Esophagus muscularis mucosa (tissue), 4 donors: ENCODE measurements around the gene SPIRE2. TPM values are rescaled to one million over a fixed set of nuclear protein-coding genes. Genes with fewer than 3 reads are reported as not detected.

ENCODE experiments used
- DNase-seq: peaks from one replicate; pipeline ENCODE4 v3.0.0-alpha.2; 2017; ENCODE audit errors: extremely low spot score
- H3K27ac ChIP-seq, 4 donors: fragments of 200-600 bp; sonication (generic); replicated peaks in 1 of 4; 1 replicate in 3 of 4; 2 replicates in 1 of 4; pipeline ENCODE4 v1.5.1; 2016 to 2019; ENCODE audit warnings: mild to moderate bottlenecking in 1 of 4
- H3K27me3 ChIP-seq, 4 donors: fragments of 200-600 bp; sonication (generic); one replicate each; pipeline versions ENCODE4 v1.5.1 to v1.6.0; 2016 to 2019
- H3K36me3 ChIP-seq, 4 donors: fragments of 200-600 bp; sonication (generic); one replicate each; pipeline ENCODE4 v1.5.1; 2016 to 2019
- H3K4me1 ChIP-seq, 4 donors: fragments of 200-600 bp; sonication (generic); one replicate each; pipeline ENCODE4 v1.5.1; 2016 to 2019
- H3K4me3 ChIP-seq, 4 donors: fragments of 200-600 bp; sonication (generic); 1 replicate in 2 of 4; 2 replicates in 2 of 4; pipeline ENCODE4 v1.5.1; 2016 to 2019; ENCODE audit warnings: mild to moderate bottlenecking in 4 of 4, moderate library complexity in 1 of 4
- H3K9me3 ChIP-seq, 4 donors: fragments of 200-600 bp; sonication (generic); 1 replicate in 3 of 4; 2 replicates in 1 of 4; pipeline ENCODE4 v1.5.1; 2016 to 2019
- CTCF ChIP-seq, 3 experiments: fragments of 200-600 bp in 2 of 3; fragments of 450-650 bp in 1 of 3; sonication (generic) in 2 of 3; IDR thresholded peaks; one replicate each; pipeline ENCODE4 v1.5.1; 2017 to 2019; ENCODE audit warnings: antibody characterized with exemption in 3 of 3, mild to moderate bottlenecking in 2 of 3, moderate library complexity in 1 of 3
- EP300 ChIP-seq: sonication (generic); formaldehyde crosslinking; IDR thresholded peaks from one replicate; pipeline ENCODE4 v1.6.1; 2017; ENCODE audit warnings: antibody characterized with exemption
- POLR2A ChIP-seq: fragments of 450-650 bp; IDR thresholded peaks from one replicate; pipeline ENCODE4 v1.6.1; 2017; ENCODE audit warnings: antibody characterized with exemption, moderate library complexity, mild to moderate bottlenecking, low read depth
- POLR2AphosphoS5 ChIP-seq, 2 donors: sonication (generic); formaldehyde crosslinking; IDR thresholded peaks; one replicate each; pipeline ENCODE4 v1.6.1; 2017; ENCODE audit warnings: antibody characterized with exemption in 2 of 2
- WGBS: methylation state at CpG from one replicate; pipeline ENCODE4 v1.1.5; 2018; 5-methylcytosine and 5-hydroxymethylcytosine counted together
- intact Hi-C: fragments of 100-400 bp; cut with DNase I; formaldehyde crosslinking; loops from one replicate; pipeline ENCODE4 v1.15.1; 2023
- total RNA-seq, 4 donors: library from RNA; depleted of rRNA; stranded (reverse); fragments of >200 nt; gene quantifications; one replicate each; pipeline versions ENCODE4 v1.1.0 to v1.2.1, GENCODE V29; 2016

The SPIRE2 gene
- total RNA-seq, 4 donors from 2014 or later: 1.8 to 7.2 (median 4.2) TPM

DNA sequence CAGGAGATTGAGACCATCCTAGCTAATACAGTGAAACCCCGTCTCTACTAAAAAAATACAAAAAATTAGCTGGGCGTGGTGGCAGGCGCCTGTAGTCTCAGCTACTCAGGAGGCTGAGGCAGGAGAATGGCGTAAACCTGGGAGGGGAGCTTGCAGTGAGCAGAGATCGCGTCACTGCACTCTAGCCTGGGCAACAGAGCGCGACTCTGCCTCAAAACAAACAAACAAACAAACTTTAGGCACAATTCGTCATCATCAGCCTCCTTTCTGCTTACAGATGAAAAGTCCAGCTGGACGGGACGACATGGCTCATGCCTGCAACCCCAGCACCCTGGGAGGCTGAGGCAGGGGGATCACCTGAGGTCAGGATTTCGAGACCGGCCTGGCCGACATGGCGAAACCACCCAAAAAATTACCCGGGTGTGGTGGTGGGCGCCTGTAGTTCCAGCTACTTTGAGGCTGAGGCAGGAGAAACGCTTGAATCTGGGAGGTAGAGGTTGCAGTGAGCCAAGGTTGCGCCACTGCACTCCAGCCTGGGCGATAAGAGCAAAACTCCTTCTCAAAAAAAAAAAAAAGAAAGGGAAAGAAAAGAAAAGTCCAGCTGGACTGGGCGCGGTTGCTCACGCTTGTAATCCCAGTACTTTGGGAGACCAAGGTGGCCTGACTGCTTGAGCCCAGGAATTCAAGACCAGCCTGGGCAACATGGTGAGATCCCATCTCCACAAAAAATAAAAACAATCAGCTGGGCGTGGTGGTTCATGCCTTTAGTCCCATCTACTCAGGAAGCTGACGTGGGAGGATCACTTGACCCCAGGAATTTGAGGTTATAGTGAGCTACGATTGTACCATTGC lies 1.5 kb upstream of the SPIRE2 start:
- 83% methylated on average over 26 of the region's 26 CpGs for WGBS
- no peaks in the 10 kb centered on the region for H3K9me3 ChIP-seq
- H3K36me3 ChIP-seq: no peaks in the 10 kb centered on the region
- H3K4me1 ChIP-seq: peaks cover 12 to 25% (median 19%) of the 10 kb centered on the region in 4 donors
- no peaks in the 10 kb centered on the region for H3K27me3 ChIP-seq
- peak overlapping the region in 3 of 4 donors; percentile 80 to 84 (median 83) for H3K27ac ChIP-seq
- intact Hi-C loops: no loop called here
- TF ChIP-seq POLR2A: no peak
- TF ChIP-seq EP300: no peak
- TF ChIP-seq CTCF (IDR thresholded peaks at IDR 0.05): no peak
- no peak for TF ChIP-seq POLR2AphosphoS5 (IDR thresholded peaks at IDR 0.05)
- H3K4me3 ChIP-seq: no peak overlapping the region
- no peak for DNase-seq

DNA sequence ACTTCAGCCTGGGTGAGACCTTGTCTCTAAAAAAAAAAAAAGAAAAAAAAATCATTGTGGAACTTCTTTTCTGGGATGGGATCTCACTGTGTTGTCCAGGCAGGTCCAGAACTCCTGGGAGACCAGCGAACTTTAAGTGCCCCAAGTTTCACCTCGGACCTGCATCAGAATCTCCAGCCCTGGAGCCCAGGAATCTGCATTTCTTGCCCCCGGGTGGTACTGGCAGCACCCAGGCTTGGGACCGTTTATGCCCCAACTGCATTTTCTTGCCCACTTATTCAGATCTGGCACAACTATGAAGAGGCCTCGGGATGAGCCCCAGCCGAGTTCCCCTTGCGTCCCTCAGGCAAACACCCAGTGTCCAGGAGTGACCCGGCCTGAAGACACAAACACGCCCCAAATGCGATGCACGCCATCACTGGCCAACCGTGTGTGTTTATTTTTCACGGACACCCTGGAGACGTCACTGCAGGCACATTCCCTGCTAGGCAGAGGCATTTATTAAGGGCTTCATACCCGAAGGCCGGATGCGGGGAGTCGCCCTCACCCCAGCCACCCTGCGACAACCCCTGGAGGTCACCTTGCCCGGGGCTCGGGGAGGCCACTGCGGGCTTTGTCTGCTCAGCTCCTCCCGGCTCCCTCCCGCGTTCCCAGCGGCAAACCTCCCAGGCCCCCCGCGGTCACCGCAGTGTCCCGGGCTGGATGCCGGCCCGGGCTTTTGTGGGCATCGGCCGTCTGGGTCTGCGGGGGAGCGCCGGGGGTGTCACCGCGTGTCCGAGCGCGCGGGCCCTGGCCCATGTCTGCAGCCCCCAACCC lies 684 bp upstream of the SPIRE2 start:
- H3K4me1 ChIP-seq: peaks cover 12 to 25% (median 19%) of the 10 kb centered on the region in 4 donors
- no peaks in the 10 kb centered on the region for H3K9me3 ChIP-seq
- peak overlapping the region; percentile 56 to 70 (median 65) for H3K4me3 ChIP-seq
- H3K27ac ChIP-seq: peak overlapping the region; percentile 80 to 84 (median 82)
- TF ChIP-seq CTCF (IDR thresholded peaks at IDR 0.05): no peak
- peak in 1 of 2 donors; percentile 66 for TF ChIP-seq POLR2AphosphoS5 (IDR thresholded peaks at IDR 0.05)
- no peak for TF ChIP-seq POLR2A
- H3K36me3 ChIP-seq: no peaks in the 10 kb centered on the region
- intact Hi-C loops: no loop called here
- WGBS: 16% methylated on average over 17 of the region's 43 CpGs
- no peaks in the 10 kb centered on the region for H3K27me3 ChIP-seq
- no peak for DNase-seq

DNA sequence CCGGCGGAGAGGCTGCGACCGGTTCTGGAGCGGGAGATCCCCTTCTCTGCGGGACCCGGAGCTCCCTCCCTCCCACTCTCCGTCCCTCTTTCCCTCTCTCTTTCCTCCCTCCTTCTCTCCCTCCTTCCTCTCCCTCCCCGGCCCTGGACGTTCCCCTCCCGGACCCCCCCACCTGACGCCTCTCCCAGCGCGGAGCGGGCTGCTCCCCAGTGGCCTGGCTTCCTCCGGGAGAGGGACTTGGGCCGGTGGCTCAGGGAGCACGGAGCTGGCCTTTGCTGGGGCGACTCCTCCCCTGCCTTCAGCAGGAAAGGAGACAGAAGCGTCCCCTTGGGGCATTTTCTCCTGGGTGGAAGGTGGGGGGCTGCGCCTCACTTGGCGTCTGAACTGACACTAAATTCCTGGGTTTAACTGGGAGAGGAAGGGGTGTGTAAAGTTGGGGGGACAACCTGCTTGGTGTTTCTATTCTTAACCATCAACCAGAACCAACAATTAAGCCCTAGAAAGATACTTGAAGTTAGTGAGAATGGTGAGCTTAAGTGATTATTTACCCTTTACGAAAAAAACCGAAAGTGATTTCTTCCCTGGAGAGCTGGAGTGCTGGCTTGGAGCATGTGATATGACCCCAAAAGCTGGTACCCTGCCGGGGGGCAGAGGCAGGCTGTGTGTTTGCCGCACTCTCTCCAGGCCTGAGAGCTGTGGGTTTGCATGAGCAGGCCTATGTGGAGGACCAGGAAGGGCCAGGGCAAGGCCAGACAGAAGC lies 775 bp downstream of the SPIRE2 start:
- Histone ChIP-seq H3K27ac (peak overlapping the region; percentile 34 to 80 (median 44)), H3K9me3 (no peaks in the 10 kb centered on the region), H3K4me3 (peak overlapping the region; percentile 51 to 70 (median 62)), H3K4me1 (peaks cover 12 to 25% (median 19%) of the 10 kb centered on the region in 4 donors), H3K36me3 (no peaks in the 10 kb centered on the region), H3K27me3 (no peaks in the 10 kb centered on the region)
- intact Hi-C loops: no loop called here
- 11% methylated on average over 22 of the region's 26 CpGs for WGBS
- DNase-seq: no peak
- TF ChIP-seq EP300 (no peak), POLR2A (no peak), CTCF (IDR thresholded peaks at IDR 0.05) (no peak), POLR2AphosphoS5 (IDR thresholded peaks at IDR 0.05) (no peak)

GRCh38 chr16:89829630-89830437 lies 1.6 kb downstream of the SPIRE2 start:
- H3K9me3 ChIP-seq: no peaks in the 10 kb centered on the region
- 80% methylated on average over 10 of the region's 17 CpGs for WGBS
- TF ChIP-seq CTCF (IDR thresholded peaks at IDR 0.05) (no peak), EP300 (no peak), POLR2AphosphoS5 (IDR thresholded peaks at IDR 0.05) (no peak), POLR2A (no peak)
- intact Hi-C loops: no loop called here
- H3K27me3 ChIP-seq: no peaks in the 10 kb centered on the region
- no peak overlapping the region for H3K27ac ChIP-seq
- no peaks in the 10 kb centered on the region for H3K36me3 ChIP-seq
- no peak overlapping the region for H3K4me3 ChIP-seq
- DNase-seq: no peak
- H3K4me1 ChIP-seq: peaks cover 12 to 25% (median 19%) of the 10 kb centered on the region in 4 donors
